ENCODE measurements around the gene FBXO33. TPM values are rescaled to one million over a fixed set of nuclear protein-coding genes. Genes with fewer than 3 reads are reported as not detected.

Gene FBXO33
- polyA plus RNA-seq, 2 of the 4 experiments (the other 2 are of a cell fraction): 8.2 to 10.6 TPM

DNA sequence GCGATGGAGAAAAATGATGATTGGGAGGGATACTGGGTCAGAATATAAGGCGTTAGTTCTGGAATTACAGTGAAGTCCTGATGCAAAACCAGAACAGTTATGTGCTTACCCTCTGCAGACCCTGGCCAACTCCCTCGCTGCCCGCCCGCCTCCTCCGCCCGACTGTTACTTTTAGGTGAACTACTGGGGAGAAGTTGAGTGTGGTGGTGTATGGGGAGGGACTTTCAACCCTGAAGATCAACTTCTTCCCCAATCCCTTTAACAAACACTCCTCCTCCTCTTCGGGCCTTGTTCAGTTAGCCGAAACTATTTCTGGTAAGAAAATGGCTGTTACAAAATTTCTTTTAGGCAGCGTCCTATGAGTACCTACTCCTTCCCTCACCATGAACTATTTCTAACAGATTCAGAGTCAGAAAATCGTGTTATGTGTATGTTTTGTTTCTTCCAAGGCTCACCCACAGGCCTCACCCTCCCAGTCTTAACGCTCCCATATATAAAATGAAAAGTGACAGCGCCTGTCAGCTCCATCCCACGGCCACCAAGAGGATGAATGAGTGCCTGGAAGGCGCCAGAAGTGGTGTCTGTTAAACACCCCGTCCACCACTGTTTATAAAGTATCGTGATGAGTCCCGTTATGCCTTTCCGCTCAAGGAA, 1.3 kb downstream of the FBXO33 start:
- H3K27ac ChIP-seq: peak overlapping the region; percentile 93 to 98; a peak in 5 of 6 replicates
- H3K4me2 ChIP-seq: peak overlapping the region; percentile 90
- ChIA-PET CTCF (interaction anchor here (0.9 to 2.2 kb wide), 3 partner anchors 10 to 324 kb away, joined by 3 to 13 read pairs (median 4); no protein-coding TSS in a partner anchor), POLR2A (interaction anchor here (1.2 to 2.9 kb wide), 2 partner anchors 165 to 260 kb away, joined by 6 to 26 read pairs; partner anchors contain the start of gene TRAPPC6B)
- ATAC-seq (no peak), FAIRE-seq (no peak), DNase-seq (ENCODE audit: low read depth in 1 of 2, low spot score in 1 of 2) (peak in 1 of 2 experiments; percentile 4)
- H3K4me3 ChIP-seq: peak overlapping the region; percentile 96
- H3K4me1 ChIP-seq: peaks cover 23% of the 10 kb centered on the region; the same call in 2 of the 3 replicates
- no peaks in the 10 kb centered on the region for H3K9me3 ChIP-seq
- no peak for TF ChIP-seq ZNF302 (CRISPR knock-in tag; IDR thresholded peaks at IDR 0.05)
- TF ChIP-seq, protein P1, sequence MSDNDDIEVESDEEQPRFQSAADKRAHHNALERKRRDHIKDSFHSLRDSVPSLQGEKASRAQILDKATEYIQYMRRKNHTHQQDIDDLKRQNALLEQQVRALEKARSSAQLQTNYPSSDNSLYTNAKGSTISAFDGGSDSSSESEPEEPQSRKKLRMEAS (IDR thresholded peaks at IDR 0.05): no peak
- TF ChIP-seq TP53 (CRISPR knock-in tag; IDR thresholded peaks at IDR 0.05): no peak
- no peak for TF ChIP-seq EHF (CRISPR knock-in tag; IDR thresholded peaks at IDR 0.05)
- TF ChIP-seq MAFK (IDR thresholded peaks at IDR 0.05; ENCODE audit: partially characterized antibody): no peak
- no peak for TF ChIP-seq HDAC2 (IDR thresholded peaks at IDR 0.05)
- 42% methylated on average over 19 of the region's 19 CpGs for WGBS (ENCODE audit: missing lambda C conversion rate)

GRCh38 chr14:39428118-39428517, 4.1 kb downstream of the FBXO33 start:
- TF ChIP-seq RCOR1 (IDR thresholded peaks at IDR 0.05; ENCODE audit: low read depth, low read length) (no peak), CBX2 (IDR thresholded peaks at IDR 0.05; ENCODE audit: borderline replicate concordance, low read depth) (no peak), POLR2A (IDR thresholded peaks at IDR 0.05; ENCODE audit: low read length) (no peak), RARB (CRISPR knock-in tag; IDR thresholded peaks at IDR 0.05) (no peak), JUNB (IDR thresholded peaks at IDR 0.05) (no peak), E2F6 (IDR thresholded peaks at IDR 0.05; ENCODE audit: borderline replicate concordance, low read depth) (no peak), FOXS1 (CRISPR knock-in tag; IDR thresholded peaks at IDR 0.05) (no peak), CHD4 (IDR thresholded peaks at IDR 0.05; ENCODE audit: borderline replicate concordance) (no peak), ESRRA (IDR thresholded peaks at IDR 0.05; ENCODE audit: borderline replicate concordance, low read length) (no peak), RNF2 (IDR thresholded peaks at IDR 0.05; ENCODE audit: borderline replicate concordance, low read depth) (no peak), MAFK (IDR thresholded peaks at IDR 0.05; ENCODE audit: partially characterized antibody) (no peak), FOSL2 (IDR thresholded peaks at IDR 0.05) (no peak), FOSL2 (CRISPR knock-in tag; IDR thresholded peaks at IDR 0.05) (no peak), POLR2AphosphoS2 (conservative IDR thresholded peaks at IDR 0.05; ENCODE audit: low read length) (no peak), MAZ (IDR thresholded peaks at IDR 0.05; ENCODE audit: borderline replicate concordance, low read depth, low read length) (no peak), GATA3 (IDR thresholded peaks at IDR 0.05; ENCODE audit: borderline replicate concordance) (no peak), CHD2 (IDR thresholded peaks at IDR 0.05; ENCODE audit: low read length, partially characterized antibody) (no peak), EHMT2 (IDR thresholded peaks at IDR 0.05; ENCODE audit: low read depth) (no peak), EP300 (IDR thresholded peaks at IDR 0.05) (no peak)
- TF ChIP-seq, protein P1 (IDR thresholded peaks at IDR 0.05): no peak
- peaks cover 20% of the 10 kb centered on the region; the same call in 2 of the 3 replicates for H3K4me1 ChIP-seq
- 82% methylated on average over 8 of the region's 8 CpGs for WGBS (ENCODE audit: missing lambda C conversion rate)
- no peaks in the 10 kb centered on the region for H3K9me3 ChIP-seq
- DNase-seq (ENCODE audit: low read depth in 1 of 2, low spot score in 1 of 2) (no peak), ATAC-seq (no peak), FAIRE-seq (no peak)
- ChIA-PET CTCF (interaction anchor here (2.9 kb wide), 1 partner anchor 197 kb away, joined by 13 read pairs; no protein-coding TSS in a partner anchor), POLR2A (interaction anchor here (1.4 kb wide), 1 partner anchor 325 kb away, joined by 3 read pairs; the partner anchor contains the start of gene SEC23A)
- no peak overlapping the region for H3K27ac ChIP-seq
- no peak overlapping the region for H3K4me2 ChIP-seq
- no peak overlapping the region for H3K4me3 ChIP-seq

Data from A549 (cell line).